H1 (cell line): Measurements from ENCODE around the gene SPINK4. TPM values are rescaled to one million over a fixed set of nuclear protein-coding genes. Genes with fewer than 3 reads are reported as not detected.

Source experiments
- ATF2 ChIP-seq: IDR thresholded peaks from 2 replicates; pipeline ENCODE4 v1.6.1; 2012; ENCODE audit warnings: low read length, inconsistent platforms
- CEBPB ChIP-seq: IDR thresholded peaks from 2 replicates; pipeline ENCODE4 v1.6.1; 2012; ENCODE audit warnings: low read depth, low read length
- NANOG ChIP-seq: IDR thresholded peaks from 2 replicates; pipeline ENCODE4 v1.6.1; 2011; ENCODE audit warnings: low read length, low read depth, mild to moderate bottlenecking, inconsistent platforms; ENCODE audit not compliant: insufficient read depth, poor library complexity, severe bottlenecking
- POLR2AphosphoS5 ChIP-seq: IDR thresholded peaks from 2 replicates; pipeline ENCODE4 v1.6.1; 2011; ENCODE audit warnings: low read depth, low read length
- SAP30 ChIP-seq: fragments of 300-600 bp; sonication (generic); IDR thresholded peaks from 2 replicates; pipeline ENCODE4 v1.7.1; 2012; ENCODE audit warnings: low read length, moderate library complexity, mild to moderate bottlenecking, inconsistent platforms; ENCODE audit not compliant: insufficient read depth, insufficient replicate concordance
- SIRT6 ChIP-seq: IDR thresholded peaks from one replicate; pipeline ENCODE4 v1.7.1; 2012; ENCODE audit warnings: low read length, inconsistent platforms
- SRF ChIP-seq: IDR thresholded peaks from 2 replicates; pipeline ENCODE4 v1.6.1; 2011; ENCODE audit warnings: mild to moderate bottlenecking, low read depth, low read length, moderate library complexity
- polyA plus RNA-seq, 7 experiments: library from polyadenylated mRNA; depleted of rRNA in 3 of 7; stranded (reverse) in 5 of 7; unstranded in 2 of 7; fragments of >200 nt in 5 of 7; fragments of 200-250 nt in 2 of 7; gene quantifications; 1 replicate in 5 of 7; 2 replicates in 1 of 7; 4 replicates in 1 of 7; pipeline versions ENCODE4 v1.2.1 to v1.2.3, GENCODE V29; 2011 to 2013; ENCODE audit warnings: missing spikeins in 2 of 7, mixed read lengths in 2 of 7
- total RNA-seq: library from RNA; stranded (reverse); fragmentation: NEBNext Ultra II Directional; extraction: Animal tissue kit (Norgen Biotek cat#: 25700); gene quantifications from 2 replicates; pipeline ENCODE4 v1.2.1, GENCODE V29; 2021
- TF ChIP-seq, protein P1 (sequence below): fragments of 300-600 bp; sonication (generic); IDR thresholded peaks from 2 replicates; pipeline ENCODE4 v1.7.1; 2012; ENCODE audit warnings: low read length, moderate library complexity, mild to moderate bottlenecking, inconsistent platforms; ENCODE audit not compliant: insufficient replicate concordance

SPINK4 gene
- total and polyA plus RNA-seq, 2 of the 8 experiments (the other 6 are each of a cell fraction or from before 2014, with no cell fraction given), result not detected

- TF ChIP-seq, protein P1, sequence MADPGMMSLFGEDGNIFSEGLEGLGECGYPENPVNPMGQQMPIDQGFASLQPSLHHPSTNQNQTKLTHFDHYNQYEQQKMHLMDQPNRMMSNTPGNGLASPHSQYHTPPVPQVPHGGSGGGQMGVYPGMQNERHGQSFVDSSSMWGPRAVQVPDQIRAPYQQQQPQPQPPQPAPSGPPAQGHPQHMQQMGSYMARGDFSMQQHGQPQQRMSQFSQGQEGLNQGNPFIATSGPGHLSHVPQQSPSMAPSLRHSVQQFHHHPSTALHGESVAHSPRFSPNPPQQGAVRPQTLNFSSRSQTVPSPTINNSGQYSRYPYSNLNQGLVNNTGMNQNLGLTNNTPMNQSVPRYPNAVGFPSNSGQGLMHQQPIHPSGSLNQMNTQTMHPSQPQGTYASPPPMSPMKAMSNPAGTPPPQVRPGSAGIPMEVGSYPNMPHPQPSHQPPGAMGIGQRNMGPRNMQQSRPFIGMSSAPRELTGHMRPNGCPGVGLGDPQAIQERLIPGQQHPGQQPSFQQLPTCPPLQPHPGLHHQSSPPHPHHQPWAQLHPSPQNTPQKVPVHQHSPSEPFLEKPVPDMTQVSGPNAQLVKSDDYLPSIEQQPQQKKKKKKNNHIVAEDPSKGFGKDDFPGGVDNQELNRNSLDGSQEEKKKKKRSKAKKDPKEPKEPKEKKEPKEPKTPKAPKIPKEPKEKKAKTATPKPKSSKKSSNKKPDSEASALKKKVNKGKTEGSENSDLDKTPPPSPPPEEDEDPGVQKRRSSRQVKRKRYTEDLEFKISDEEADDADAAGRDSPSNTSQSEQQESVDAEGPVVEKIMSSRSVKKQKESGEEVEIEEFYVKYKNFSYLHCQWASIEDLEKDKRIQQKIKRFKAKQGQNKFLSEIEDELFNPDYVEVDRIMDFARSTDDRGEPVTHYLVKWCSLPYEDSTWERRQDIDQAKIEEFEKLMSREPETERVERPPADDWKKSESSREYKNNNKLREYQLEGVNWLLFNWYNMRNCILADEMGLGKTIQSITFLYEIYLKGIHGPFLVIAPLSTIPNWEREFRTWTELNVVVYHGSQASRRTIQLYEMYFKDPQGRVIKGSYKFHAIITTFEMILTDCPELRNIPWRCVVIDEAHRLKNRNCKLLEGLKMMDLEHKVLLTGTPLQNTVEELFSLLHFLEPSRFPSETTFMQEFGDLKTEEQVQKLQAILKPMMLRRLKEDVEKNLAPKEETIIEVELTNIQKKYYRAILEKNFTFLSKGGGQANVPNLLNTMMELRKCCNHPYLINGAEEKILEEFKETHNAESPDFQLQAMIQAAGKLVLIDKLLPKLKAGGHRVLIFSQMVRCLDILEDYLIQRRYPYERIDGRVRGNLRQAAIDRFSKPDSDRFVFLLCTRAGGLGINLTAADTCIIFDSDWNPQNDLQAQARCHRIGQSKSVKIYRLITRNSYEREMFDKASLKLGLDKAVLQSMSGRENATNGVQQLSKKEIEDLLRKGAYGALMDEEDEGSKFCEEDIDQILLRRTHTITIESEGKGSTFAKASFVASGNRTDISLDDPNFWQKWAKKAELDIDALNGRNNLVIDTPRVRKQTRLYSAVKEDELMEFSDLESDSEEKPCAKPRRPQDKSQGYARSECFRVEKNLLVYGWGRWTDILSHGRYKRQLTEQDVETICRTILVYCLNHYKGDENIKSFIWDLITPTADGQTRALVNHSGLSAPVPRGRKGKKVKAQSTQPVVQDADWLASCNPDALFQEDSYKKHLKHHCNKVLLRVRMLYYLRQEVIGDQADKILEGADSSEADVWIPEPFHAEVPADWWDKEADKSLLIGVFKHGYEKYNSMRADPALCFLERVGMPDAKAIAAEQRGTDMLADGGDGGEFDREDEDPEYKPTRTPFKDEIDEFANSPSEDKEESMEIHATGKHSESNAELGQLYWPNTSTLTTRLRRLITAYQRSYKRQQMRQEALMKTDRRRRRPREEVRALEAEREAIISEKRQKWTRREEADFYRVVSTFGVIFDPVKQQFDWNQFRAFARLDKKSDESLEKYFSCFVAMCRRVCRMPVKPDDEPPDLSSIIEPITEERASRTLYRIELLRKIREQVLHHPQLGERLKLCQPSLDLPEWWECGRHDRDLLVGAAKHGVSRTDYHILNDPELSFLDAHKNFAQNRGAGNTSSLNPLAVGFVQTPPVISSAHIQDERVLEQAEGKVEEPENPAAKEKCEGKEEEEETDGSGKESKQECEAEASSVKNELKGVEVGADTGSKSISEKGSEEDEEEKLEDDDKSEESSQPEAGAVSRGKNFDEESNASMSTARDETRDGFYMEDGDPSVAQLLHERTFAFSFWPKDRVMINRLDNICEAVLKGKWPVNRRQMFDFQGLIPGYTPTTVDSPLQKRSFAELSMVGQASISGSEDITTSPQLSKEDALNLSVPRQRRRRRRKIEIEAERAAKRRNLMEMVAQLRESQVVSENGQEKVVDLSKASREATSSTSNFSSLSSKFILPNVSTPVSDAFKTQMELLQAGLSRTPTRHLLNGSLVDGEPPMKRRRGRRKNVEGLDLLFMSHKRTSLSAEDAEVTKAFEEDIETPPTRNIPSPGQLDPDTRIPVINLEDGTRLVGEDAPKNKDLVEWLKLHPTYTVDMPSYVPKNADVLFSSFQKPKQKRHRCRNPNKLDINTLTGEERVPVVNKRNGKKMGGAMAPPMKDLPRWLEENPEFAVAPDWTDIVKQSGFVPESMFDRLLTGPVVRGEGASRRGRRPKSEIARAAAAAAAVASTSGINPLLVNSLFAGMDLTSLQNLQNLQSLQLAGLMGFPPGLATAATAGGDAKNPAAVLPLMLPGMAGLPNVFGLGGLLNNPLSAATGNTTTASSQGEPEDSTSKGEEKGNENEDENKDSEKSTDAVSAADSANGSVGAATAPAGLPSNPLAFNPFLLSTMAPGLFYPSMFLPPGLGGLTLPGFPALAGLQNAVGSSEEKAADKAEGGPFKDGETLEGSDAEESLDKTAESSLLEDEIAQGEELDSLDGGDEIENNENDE, result no peak
- peak; percentile 95 for TF ChIP-seq SAP30
- TF ChIP-seq POLR2AphosphoS5, result peak; percentile 98
- TF ChIP-seq NANOG, result no peak
- TF ChIP-seq SIRT6, result no peak
- TF ChIP-seq SRF, result peak; percentile 90
- no peak for TF ChIP-seq ATF2
- peak; percentile 99 for TF ChIP-seq CEBPB
Observed at GRCh38 chr9:33290247-33291030, 50.5 kb downstream of the SPINK4 start, which contains the start of gene NFX1 (continued).
